Posterior vena cava (tissue), 2 donors: ENCODE data around the gene PBX3. TPM values are rescaled to one million over a fixed set of nuclear protein-coding genes. Genes with fewer than 3 reads are reported as not detected.

ENCODE experiments used
- DNase-seq: peaks from one replicate; pipeline ENCODE4 v3.0.0-alpha.2; 2020; ENCODE audit warnings: low spot score
- intact Hi-C, 2 donors: fragments of 100-400 bp; cut with DNase I; formaldehyde crosslinking; loops; one replicate each; pipeline versions ENCODE4 v1.14.1 to v1.14.2; 2022 to 2023
- total RNA-seq, 2 donors: library from RNA; stranded (reverse); fragmentation: NEBNext Ultra II Directional; extraction: Animal tissue kit (Norgen Biotek cat#: 25700); gene quantifications; one replicate each; pipeline ENCODE4 v1.2.1, GENCODE V29; 2021
- donor health status: DM: yes; HTN: yes; CAD: no.
- donor health status: DM: yes; HTN: yes; CAD: no.

PBX3 gene
- total RNA-seq, 2 donors from 2014 or later, result 36.0 to 54.0 TPM

DNA sequence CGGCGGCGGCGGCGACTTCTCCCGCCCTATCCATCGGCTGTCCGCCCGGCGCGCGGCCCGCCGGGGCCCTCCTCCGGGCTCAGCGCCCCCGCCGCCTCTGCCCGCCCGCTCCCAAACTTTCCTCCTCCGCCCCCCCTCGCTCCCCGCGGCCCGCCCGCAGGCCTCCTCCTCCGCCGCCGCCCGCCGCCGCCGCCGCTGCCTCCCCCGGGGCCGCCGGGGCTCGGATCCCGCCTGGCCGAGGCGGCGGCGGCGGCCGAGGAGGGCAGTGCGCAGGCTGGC is 460 bp upstream of the PBX3 start:
- intact Hi-C loops, result no loop called here
- no peak for DNase-seq

DNA sequence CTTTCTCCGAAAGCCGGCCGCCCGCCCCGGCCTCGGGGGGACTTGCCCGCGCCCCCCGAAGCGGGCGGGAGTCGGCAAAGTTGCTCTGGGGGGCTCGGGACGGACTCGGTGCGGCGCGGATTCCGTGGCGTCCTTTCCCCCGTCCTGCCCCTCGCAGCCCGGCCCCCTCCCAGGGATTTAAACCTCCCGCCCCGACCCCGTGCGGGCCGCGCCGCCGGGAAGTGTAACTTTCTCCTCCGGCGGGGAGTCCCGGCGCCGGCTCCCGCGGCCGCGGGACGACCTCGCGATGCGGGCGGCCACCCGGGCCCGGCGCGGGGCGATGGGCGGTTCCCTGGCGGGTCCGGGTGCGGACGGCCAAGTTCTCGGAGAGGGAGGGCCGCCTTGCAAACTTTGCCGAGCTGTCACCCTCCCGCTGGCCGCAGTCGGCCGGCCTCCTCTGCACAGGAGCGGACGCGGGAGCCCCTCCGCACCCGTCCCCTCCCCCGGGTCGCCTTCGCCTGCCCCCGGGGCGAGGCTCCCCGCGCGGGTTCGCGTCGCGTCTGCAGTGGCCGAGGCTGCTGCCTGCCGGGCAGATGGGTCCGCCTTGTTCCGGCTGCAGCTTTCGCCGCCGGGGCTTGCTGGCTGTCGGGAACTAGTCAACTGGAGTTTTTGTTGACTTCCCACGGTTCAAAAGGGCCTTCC is 732 bp downstream of the PBX3 start:
- DNase-seq, result peak; percentile 84
- intact Hi-C loops, result no loop called here

DNA sequence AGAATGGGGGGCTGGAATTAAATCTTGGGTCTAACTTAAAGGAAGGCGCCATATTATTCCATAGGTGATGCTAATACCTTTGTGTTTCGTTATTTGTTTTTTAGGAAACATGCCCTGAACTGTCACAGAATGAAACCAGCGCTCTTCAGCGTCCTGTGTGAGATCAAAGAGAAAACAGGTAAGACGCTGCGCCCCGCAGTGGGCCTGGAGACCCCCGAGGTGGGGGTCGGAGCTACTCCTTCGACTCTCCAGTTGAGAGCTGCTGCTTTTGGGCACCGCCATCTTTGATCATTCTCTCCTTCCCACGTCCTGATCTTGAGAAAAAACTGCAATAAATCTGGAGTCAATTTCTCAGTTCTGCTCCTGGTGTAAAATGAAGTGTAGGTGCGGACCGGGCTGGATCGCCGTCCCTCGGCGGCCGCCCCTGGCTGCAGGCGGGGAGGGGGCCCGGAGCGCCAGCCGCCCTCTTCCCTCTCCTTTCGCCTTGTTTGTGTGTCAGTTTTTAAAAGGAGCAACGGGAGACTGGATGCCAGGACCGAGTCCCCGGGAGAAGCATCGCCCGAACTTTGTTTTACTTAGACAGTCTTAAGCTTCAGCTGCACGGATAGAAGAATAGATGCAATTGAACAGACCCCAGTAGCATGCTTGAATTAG is 1.4 kb downstream of the PBX3 start:
- DNase-seq, result no peak
- intact Hi-C loops, result no loop called here

DNA sequence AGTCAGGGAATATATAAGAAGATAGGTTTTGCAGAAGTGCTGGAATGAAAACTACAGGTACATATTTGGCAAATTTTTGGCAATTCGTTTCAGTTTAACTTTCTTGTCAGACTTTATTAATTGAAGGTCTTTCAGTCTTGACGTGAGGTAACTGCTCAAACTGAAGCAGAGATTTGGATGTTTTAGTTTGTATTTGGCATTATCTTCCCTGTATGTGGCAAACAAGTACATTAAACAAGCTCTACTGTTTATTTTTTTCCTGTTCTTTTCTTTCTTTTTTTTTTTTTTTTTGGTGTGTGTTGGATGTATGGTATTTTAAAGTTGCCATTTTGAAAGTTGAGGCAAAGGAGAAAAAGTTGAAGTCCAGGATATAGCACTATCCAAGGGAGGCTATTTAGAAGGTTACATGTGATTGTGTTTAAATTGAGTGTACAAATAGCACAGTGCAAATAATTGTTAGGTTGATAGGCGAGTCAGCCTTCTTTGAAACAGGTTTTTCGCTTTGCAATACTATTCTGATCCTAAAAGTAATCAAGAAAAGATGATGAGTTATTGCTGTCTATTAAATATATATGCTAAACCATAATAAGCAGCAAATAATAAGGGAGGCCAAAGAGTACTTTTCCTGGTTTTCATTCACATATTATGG is 2.2 kb downstream of the PBX3 start:
- intact Hi-C loops, result no loop called here
- no peak for DNase-seq

DNA sequence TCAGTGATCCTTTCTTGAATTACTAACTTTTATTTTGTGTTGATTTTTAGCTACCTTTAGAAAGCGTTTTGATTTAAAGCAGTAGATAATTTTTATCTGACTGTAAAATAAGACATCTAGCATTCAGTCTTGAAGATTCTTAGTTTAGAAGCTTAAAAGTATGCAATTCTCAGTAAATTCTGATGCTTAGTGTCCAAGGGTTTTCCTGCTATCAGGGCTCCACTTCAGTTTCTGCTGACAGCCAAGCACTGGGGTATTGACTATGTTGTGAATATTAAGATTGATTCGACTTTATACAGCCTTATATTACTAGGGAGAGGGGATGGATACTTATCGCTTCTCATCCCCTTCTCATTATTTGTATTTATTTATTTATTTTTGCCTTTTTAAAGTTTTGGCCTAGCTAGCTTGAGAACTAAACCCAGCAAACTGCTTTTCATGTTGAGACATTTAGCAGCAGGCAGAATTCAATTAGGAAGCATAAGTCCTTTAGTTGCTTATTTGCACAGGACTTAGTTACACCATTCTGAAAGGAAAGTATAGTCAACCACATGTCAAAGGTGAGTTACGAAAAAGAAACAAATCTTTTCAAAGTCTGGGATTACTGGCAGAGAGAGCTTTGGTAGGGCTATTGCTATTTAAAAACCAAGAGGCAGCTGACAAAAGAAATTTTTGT is 2.9 kb downstream of the PBX3 start:
- no peak for DNase-seq
- intact Hi-C loops, result no loop called here

DNA sequence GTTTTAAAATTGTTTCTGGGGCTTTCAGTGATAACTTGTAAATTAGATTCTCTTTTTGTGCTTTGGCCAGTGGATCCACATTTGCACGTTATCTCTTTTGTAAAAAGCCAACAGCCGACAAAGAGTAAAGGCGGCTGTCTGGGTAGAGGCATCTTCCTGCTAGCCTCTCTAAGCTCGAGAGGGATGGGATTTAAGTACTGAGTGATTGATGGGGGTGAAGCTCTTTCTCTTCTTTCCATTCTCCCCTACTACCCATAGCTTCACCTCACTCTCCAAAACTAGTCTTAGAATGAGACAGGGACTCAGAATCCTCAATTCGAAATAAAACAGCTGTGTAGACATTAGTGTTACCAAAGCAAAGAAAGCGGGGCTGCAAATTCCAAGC is 3.4 kb downstream of the PBX3 start:
- no peak for DNase-seq
- intact Hi-C loops, result no loop called here

DNA sequence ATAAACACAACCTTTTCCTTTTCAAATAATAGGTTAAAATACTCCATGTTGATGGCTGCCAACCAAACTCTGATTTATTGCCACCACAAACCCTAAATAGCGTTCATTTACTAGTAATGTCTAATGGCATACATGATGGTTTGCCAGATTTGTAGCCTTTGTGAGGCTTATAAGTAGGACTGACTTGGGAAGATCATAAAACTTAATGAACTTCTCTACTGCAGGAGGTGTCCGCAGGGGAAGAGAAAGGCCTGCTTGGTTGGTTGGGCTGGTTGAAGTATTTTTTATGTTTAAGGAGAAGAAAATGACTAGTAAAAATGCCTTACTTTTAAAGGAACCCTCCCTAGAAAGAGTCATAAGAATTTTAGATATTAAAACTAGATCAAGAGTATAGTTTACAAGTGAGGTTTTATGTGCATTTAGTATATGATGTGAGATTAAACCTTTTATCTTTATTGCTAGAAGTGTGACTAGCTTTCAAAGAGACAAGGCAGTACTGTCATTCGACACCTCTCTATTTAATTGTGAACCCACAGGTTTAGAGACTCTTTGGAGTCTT is 5.0 kb downstream of the PBX3 start:
- intact Hi-C loops, result no loop called here
- no peak for DNase-seq

DNA sequence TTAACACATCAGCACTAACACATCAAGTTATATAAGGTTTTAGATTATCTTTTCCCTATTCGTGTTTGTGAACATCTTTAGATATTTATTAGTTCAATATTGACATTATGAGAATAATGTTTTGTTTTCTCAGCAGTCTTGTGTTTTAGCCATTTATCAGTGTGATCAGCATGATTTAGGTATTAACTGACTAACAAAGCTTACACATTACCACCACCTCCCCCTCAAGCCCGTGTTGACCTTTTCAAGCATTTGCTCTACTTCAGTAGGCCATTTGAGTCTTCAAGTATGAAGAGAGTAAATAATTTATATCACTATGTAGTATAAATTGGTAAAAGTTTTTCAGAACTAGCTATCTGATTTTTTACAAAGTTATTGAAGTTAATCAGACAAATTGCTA is 6.9 kb downstream of the PBX3 start:
- no peak for DNase-seq
- intact Hi-C loops, result no loop called here

DNA sequence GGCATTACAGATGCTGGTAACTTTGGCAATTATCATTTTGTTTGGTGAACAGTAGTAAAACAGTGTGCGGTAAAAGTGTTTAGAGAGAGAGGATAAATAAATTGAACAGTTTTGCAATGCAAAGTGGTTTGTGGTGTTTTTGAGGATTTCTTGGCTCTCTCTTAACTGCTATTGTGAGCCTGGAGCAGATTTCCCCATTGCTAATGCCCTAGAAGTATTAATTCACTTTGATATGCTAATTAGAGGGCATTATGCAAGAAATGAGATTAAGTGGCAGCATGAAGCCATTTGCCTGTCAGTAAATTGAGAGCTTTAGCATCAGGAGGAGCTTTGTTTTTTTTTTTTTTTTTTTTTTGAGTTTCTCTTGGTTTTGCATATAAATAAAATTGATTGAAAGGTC is 8.2 kb downstream of the PBX3 start:
- DNase-seq, result no peak
- intact Hi-C loops, result no loop called here

DNA sequence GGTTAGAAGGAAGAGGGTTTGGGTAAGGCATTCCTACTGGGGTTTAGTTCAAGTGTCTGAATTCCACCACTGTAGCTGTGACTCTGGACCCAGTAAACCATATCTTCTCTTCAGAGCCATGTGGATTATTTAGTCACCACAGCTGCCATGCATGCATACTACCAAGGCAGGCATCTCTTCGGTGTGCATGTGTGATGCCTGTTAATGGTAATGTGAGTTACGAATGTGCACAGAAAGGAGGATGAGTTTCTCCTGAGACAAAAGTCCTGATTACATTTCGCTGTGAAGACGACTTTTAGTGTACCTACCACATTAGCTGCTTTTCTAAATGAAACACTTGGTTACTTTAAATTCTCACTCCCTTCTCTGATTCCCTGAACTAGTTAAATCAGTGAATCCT is 9.3 kb downstream of the PBX3 start:
- DNase-seq, result no peak
- intact Hi-C loops, result no loop called here

DNA sequence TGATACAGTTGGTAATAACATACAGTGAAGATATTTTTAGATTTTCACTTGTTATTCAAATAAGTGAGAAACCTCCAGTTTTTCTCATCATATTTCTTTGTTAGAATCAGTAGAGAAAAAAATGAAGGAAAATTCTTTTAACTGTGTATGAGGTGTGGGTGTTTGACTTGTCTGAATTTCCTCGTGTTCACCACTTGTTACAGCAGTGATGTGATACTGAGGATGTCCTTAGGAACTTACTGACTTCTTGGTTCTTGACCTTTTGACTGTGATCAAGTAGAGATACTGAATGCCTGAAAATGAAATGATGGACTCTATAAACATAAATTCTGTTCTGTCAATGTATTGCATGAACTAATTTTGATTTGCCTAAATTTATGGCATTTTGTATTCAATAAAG is 10.7 kb downstream of the PBX3 start:
- DNase-seq, result no peak
- intact Hi-C loops, result no loop called here

DNA sequence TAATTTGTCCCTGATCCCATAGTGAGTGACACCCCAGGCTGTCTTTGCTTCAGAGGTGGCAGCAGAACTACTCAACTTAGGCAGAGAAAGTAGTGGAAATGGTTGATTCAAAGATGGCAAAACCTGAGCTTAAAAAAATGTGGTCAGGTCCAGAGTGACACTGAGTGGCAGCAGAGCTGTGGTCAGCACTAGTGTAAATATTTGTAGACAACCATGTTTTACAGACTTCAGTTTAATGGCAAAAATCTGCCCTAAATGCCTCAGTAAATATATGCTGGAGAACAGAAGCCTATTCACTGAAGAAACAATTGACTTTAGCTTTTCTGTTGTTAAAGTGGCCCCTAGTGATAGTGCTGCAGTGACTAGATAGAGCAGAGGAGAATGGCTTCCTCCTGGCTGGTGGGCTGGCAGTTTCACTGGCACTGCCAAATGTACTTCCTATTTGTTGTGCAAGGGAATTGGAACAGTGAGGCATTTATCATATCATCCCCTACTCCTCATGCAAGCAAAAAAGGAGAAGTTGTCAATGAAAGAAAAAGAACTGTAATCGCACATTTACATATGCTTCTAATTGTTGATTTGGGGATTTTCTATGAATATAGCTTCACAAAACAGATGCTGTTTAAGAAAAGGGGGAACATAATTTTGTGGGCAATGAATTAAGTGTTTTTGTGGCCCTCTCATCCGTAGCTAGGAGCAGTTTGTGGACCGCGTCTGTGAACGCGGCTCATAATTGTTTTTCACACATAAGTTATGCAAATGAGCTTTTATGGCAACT is 12.0 kb downstream of the PBX3 start:
- intact Hi-C loops, result no loop called here
- DNase-seq, result no peak

DNA sequence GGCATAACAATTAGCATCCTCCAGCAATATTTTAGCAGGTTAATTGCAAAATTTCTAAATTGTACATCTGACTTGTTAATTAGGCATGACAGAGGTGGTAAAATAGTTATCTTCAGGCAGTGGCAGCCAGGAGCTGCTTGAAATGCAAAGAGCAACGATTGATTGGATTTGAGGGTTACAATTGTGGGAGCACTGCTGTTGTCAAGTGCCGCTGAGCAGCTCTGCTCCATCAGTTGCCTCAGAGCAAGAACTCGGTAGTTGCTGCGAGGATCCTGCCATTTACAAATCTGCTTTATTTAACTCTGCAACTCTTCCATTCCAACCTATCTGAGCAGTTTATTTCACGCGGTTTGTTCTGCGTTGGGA is 12.6 kb downstream of the PBX3 start:
- DNase-seq, result no peak
- intact Hi-C loops, result loop anchor here in 1 of 2 donors (5.0 kb wide), 1 partner anchor 1292 kb away; no protein-coding TSS in a partner anchor

DNA sequence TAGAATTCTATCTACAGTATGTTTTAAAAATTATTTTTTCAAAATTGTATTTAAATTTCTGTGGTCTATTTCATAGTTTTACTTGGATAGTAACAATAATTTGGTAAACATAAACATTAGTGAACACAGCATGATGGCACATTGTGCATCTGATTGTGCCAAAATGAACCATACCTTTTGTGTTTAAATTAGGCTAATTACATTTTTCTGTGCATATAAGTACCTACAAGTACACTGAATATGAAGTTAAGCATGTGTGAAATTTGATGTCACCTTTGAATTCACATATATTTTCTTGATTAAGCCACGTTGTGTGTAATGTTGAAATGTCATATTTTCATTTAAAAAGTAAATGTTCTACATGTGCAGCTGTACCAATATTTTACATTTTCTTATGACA is 13.4 kb downstream of the PBX3 start:
- no peak for DNase-seq
- intact Hi-C loops, result loop anchor here in 1 of 2 donors (5.0 kb wide), 1 partner anchor 1293 kb away; no protein-coding TSS in a partner anchor

DNA sequence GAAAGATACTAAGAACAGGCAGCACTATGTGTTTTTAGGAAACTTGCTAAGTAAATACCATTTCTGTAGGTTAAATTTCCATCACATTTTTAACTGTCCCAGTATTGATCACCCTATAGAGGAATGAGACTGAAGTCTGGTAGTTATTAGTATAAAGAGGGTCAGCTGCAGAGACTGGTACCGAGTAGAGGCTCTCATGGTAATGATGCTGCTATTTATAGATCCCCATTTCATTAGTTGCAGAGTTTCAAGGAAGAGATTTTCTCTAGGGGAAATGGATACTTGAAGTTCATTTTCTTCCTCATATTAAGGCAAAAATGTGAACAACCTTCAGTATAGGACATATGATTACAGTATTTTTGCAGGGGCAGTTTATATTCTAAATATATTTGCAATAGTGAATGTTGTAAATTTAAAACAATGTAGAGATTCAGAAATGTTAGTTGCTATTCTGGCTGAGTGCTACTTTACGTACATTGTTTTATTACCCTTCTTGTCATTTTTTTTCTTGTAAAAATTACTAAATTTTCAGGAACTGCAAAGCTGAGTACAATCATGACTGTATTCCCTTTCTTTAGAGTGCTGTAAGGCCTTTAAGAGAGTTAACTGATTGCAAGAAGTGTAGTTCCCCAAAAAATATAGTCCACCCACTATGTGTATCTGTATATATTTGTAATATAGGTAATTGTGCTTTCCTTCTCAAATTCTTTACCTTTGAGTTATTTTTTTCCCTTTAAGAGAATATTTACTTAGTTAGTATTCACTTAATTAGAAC is 14.7 kb downstream of the PBX3 start:
- no peak for DNase-seq
- intact Hi-C loops, result loop anchor here in 1 of 2 donors (5.0 kb wide), 1 partner anchor 1295 kb away; no protein-coding TSS in a partner anchor

DNA sequence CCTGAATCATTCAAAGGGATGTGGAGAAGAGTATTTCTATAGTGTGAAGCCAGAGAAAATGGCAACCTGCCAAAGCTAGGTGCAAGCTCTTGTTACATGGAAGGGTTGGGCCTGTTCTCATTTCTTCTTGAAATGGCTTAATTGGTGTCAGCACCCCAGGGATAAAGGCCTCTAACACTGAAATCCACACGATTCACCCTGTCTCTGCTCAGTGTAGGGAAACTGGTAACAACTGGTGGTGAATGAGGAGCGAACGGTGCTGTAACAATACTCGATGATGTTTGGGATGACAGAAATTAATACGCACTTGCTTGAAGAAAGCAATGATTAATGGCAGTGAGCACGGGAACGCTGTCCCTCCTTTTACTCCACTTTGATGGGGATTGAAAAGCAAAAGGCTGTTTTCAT is 16.2 kb downstream of the PBX3 start:
- no peak for DNase-seq
- intact Hi-C loops, result loop anchor here in 1 of 2 donors (5.0 kb wide), 1 partner anchor 1296 kb away; no protein-coding TSS in a partner anchor

DNA sequence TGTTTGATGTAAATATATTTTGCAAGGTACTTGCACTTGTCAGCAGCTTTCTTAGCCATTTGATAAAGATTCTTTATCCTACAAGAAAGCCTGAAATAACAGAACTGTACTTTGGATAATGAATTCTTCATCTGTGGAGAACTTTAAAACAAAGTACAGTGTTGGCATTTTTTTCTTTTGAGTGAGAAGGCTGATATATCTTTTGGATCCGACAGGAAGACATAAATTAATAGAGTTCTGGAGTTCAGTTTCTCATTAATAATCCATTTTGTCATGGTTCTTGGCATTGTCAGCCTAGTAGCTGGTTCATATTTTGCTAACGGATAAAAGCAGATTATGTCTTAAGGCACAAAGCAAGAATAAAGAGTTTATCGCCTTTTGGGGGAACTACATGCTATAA is 17.0 kb downstream of the PBX3 start:
- no peak for DNase-seq

DNA sequence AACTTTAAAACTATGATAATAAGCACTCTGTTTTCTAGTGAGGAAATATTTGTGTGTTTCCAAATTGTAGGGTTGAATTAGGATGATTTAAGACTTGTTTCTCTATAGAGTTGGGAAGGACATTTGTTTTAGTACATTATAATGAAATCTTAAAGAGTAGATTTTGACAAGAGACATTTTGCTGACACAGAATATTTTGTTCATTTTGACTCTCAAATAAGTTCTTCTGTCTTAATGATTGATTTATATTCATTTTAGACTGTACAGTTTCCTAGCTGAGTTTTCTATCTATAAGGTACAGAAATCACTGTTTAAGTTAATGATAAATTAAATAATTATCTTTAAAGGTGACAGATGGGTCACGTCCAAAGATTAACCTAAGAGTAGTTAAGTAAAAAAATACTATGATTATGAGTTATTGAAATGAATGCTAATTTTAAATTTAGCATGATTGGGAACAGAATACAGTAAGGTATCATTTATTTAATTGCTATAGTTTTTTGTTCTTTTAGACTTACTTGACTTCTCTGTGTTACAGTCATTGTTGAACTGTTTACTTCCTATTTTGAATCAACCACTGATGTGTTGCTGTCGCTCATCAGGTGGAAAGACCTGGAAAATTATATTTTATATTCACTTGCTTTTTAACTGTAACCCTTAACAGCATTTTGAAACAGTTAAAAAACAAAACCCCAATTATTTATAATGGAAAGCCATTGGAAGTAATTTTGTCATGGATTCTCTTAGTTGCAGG is 19.5 kb downstream of the PBX3 start:
- DNase-seq, result no peak
- intact Hi-C loops, result no loop called here

More for the DNA sequence above, 17.0 kb downstream of the PBX3 start:
- intact Hi-C loops, result loop anchor here in 1 of 2 donors (5.0 kb wide), 1 partner anchor 1297 kb away; no protein-coding TSS in a partner anchor
